HG02610 (cell line): Measurements from ENCODE around the gene SAP130.
A peak's percentile ranks its signal among the peaks of the same experiment; 100 is the strongest.

Experiments used
- ATAC-seq: cut with Tn5 transposase; IDR thresholded peaks from one replicate; pipeline ENCODE4 v1.9.1; 2021; ENCODE audit warnings: mild to moderate bottlenecking, moderate library complexity; ENCODE audit not compliant: unreplicated experiment

The SAP130 gene

GRCh38 chr2:128026448-128027277 is 1.2 kb downstream of the SAP130 start:
- peak; percentile 3 for ATAC-seq

DNA sequence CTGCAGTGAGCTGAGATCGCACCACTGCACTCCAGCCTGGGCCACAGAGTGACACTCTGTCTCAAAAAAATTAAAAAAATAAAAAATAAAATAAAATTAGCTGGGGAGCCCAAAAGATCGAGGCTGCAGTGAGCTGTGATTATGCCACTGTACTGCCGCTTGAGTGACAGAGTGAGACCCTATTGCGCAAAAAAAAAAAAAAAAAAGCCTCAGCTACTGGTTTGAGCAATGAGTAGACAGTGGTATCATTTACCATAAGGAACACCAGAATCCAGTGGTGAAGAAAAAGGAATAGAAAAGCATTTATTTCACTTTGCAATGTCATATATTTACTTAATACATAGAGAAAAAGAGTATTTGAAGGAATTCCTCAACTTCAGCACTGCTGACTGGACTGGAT is 3.0 kb downstream of the SAP130 start:
- ATAC-seq: no peak

DNA sequence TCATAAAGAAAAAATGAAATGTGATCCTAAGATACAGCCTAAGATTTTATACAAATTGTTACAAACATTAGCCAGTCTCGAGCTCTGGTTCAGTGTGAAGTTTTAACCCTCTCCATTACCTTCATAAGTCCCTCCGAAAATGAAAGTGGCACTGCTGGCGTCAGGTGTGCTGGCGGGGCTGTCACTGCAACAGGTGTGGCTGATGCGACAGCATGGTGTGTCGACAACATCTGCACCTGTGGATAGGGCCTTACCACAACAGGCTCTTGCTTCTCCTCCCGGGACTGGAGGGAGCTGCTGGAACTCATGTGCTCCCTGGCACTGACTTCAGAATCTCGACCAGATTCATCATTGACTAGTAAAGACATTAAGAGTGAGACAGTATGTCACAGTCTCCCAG is 10.3 kb downstream of the SAP130 start:
- no peak for ATAC-seq

DNA sequence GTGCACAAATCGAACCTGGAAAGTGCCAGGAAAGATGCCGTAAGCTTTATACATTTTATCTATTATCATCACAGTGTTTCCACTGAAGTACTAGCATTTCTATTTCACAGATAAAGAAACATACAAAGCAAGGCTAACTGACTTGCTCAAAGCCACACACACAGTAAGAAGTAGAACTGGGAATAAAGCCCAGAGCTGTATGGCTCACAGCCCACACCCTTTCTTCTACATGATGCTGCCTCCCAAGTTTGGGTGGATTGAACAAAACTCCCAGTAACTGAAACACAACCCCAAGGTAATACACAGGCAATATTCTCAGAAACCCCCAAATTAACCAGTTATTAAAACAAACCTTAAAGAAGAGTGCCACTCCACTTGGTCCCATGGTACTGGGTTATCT is 11.2 kb downstream of the SAP130 start:
- no peak for ATAC-seq

DNA sequence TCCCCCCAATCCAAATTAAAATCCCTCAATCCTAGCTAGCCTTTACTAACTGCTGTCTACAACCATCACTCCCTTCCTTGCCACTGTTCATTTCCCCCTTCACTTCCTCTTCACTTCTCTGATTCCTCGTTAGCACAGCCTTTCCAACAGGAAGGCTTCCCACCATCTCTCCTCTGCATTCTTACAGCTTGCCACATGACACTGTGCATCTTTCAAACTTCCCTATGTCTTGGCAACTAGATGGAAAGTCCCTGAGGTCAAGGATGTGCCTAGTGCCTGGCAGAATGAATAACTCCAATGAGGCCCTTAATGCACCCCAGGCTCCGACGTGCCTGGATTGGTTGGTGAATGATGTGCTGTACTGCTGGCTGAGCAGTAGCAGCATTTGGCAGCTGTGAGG is 15.2 kb downstream of the SAP130 start:
- no peak for ATAC-seq

DNA sequence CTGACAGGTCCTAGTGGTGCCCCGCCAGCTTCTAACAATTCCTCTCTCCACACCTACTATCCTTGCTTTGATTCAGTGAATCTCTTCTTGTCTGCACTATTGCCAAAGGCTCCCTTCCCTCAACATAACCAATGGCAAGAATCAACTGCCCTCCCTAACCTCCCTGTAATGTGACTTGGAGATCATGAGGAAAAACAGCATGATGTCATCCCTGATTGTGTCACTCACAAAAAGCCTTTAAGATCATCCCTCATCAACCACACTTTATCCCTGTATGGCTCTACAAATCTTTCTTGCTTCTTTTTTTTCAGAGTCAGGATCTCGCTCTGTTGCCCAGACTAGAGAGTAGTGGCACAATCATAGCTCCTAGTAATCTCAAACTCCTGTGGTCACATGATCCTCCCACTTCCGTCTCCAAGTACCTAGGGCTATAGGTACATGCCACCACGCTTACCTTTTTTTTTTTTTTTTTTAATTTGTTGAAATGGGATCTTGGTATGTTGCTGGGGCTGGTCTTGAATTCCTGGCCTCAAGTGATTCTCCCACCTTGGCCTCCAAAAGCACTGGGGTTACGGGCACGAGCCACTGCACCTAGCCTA is 19.7 kb downstream of the SAP130 start:
- no peak for ATAC-seq

DNA sequence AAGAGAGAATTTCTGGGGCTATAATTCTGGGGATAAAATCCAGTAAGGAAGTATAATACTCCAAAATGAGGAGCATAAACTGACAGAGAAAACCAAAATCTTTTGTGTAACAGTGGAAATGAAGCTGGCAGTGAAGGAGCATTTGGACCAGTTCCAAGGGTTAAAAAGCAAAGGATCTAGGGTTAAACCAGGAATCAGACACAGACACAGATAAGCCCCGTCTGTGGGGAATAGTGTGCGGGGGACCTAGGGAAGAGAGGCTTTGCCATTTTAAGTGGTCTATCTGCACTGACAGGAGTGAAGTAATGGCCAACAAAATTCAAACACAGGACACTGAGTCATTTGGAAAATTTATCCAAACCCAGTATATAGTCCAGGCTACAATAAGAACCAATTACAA is 23.4 kb downstream of the SAP130 start:
- ATAC-seq: no peak

DNA sequence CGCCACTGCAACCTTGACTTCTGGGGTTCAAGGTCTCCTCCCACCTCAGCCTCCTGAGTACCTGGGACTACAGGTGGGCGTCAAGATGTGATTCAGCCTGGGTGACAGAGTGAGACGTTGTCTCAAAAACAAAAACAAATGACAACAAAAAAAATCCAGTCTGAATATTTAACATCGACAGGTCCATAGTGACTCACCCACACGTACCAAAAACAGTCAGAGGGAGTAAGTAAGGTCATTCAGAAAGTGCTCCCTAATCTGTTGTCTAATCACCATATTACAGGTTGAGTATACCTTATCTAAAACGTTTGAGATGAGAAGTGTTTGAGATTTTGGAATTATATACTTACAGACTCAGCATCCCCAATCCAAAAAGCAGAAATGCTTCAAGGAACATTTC is 24.4 kb downstream of the SAP130 start:
- ATAC-seq: no peak

DNA sequence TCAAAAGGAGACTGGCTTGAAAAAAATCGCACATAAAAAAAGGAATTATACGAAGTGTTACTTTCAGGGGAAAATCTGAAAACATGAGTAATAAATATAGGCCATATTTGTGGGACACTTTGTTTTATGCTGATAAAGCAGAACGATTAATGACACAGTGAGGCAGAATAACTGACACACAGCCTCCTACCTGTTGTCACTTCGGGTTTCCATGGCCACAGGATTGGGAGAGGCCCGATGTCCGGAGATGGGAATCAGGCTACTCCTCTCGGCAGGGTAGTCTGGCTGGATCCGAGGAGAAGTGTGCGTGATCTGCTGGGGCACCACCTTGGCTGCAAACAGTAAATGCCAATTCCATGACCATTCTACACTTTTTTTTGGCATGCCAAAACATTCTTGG is 31.7 kb downstream of the SAP130 start:
- no peak for ATAC-seq

DNA sequence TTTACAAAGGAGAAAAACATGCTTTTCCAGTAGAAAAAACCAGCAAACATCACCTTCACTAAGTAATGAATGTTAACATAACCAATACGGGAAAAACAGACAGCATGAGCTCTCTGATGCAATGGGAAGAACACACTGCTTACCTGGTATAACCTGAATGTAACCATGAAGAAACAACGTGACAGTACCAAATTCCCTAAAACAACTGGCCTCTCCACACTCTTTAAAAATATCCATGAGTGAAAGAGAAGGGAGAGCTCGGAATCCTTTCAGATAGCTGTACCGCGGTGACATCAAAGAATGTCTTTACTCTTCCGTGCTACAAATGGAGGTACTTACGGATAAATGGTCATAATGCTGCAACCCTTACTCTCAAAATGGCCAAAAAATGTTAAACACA is 32.1 kb downstream of the SAP130 start:
- ATAC-seq: no peak

GRCh38 chr2:127993659-127994058 is 34.2 kb downstream of the SAP130 start:
- ATAC-seq: no peak

DNA sequence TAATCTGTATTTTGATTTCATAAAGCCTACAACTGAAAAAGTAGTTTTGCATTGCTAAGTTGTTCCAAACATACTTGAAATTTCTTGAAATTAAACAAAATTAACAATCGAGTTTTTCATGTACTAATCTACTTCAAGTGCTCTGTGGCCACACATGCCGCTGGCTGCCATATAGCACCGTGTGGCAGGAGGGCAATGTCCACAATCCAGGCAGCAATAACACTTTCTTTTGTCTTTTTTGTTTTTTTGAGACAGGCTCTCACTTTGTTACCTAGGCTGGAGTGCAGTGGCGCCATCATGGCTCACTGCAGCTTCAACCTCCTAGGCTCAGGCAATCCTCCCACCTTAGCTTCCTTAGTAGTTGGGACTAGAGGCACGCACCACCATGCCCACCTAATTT is 36.1 kb downstream of the SAP130 start:
- no peak for ATAC-seq

DNA sequence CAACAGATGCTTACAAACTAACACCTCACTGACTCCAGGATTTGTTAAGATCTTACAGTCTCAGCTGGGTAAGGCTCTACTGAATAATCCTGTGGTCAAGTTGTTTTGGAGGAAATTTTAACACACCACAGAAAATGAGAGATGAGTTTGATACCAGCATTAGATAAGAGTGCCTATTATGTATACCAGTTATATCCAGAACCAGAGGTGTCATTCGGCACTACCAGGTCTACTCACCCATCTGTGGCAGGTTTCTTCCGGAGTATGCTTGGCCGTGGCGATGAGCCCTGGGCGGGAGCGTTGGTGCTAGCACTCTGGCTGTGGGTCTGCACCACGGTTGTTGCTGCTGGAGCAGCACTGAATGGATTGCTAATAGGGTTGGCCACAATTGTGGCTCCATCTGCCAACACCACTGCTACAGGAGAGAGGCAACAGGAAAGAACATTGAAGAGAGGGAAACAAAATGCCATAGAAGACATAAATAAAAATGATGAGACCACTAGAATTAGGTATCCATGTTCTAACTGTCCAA is 41.2 kb downstream of the SAP130 start:
- no peak for ATAC-seq

DNA sequence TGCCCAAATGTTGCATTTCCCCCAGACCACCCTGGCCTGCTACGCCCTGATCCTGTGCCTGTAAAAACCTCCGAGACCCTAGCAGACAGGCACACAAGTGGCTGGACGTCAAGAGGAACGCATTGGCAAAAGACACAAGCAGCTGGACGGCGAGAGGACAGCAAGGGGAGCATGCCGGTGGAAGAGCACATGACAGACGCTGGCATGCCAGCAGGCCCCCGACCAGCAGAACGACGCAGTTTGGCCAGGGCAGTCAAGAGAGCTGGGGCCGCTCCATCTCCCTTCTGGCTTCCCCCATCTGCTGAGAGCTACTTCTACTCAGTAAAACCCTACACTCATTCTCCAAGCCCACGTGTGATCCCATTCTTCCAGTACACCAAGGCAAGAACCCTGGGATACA is 42.1 kb downstream of the SAP130 start:
- no peak for ATAC-seq

DNA sequence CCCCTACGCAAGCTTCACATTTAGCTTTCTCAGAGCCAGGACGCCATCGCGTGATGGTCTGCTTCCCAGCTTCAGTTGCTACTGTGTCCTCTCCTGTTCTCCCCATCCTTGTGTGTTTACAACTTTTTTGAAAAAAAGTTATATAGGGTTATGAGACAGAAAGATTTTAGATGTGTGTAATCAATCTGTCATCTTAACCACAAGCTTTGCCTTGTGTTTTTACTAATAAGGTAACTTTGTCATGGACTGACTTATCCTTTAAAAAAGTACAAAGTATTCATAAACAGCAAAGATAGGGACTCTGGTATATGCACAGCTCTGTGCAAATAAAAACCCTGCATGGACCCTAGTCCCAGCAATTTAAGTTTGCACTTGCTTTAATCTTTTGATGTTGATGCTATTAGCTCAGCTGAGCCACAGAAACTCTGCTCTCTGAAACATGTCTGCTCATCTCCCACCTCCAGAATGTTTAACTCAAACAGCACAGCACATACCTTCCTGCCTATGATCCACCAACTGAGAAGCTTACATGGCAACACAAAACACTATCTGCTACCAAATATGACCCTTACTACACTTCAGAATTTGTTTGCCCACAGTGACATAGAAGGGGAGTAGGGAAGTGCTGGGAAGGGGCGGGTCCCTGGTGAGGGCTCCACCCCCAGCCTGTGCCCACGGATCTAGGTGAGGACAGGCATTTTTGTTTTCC is 42.7 kb downstream of the SAP130 start:
- no peak for ATAC-seq

- ATAC-seq: no peak
Observed at GRCh38 chr2:127984551-127984950, 43.3 kb downstream of the SAP130 start.

DNA sequence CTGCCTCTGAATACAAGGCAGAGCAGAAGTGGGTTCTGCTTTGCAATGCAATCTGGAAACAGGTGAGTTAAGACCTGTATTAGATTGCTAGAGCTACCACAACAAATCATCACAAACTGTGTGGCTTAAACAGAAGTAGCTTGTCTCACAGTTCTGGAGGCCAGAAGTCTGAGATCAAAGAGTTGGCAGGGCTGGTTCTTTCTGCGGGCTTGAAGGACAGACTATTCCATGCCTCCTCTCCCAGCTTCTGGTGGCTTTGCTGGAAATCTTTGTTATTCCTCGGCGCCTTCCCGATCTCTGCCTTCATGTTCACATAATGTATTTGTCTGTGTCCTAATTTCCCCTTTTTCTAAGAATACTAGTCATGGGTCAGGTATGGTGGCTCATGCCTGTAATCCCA is 58.4 kb downstream of the SAP130 start:
- ATAC-seq: no peak

GRCh38 chr2:127968610-127969339 is 59.1 kb downstream of the SAP130 start:
- no peak for ATAC-seq

DNA sequence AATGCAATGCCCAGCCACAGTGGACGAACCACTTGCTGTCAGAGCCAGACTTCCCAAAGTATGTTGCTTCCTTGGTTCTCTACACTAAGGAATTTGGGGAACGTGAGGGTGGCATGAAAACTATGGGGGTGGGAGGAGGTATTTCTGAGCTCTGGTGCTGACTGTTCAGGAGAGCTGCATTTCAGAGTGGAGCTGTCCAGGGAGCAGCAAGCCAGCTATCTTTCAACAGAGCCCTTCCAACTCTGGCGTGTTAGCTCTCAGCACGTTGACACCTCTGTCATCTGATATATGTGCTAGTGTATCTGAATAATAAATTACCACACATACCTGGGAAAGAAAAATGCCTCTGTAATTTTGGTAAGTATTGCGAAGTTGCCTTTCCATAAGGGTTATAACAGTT is 66.1 kb downstream of the SAP130 start:
- ATAC-seq: no peak

DNA sequence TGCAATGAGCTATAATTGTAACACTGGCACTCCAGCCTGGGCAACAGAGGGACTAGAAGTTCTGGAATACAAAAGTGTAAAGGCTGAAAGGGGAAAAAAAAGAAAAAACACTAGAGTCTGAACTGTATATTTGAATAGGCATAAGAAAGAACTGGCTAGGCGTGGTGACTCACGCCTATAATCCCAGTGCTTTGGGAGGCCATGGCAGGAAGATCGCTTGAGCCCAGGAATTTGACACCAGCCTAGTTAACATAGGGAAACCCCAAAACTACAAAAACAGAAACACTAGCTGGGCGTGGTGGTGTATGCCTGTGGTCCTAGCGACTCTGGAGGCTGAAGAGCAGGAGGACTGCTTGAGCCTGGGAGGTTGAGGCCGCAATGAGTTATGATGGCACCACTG is 70.6 kb downstream of the SAP130 start:
- no peak for ATAC-seq

DNA sequence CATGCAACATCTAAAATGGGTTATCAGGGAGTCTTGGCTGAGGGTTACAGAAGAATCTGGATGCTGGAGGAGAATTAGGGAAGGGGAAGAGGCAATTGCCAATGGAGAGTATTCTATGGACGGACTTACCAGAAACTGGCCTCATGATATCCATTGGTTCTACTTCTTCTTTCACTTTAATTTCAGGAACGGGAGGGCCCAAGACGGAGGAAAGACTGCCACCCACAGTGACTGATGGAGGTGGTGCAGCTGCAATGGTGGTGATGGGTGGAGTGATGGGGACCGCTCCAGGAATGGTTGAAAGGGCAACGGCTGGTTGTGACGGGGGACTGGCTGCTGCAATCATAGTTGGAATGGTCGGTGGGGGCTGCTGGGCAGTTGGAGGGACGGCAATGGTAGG is 73.0 kb downstream of the SAP130 start:
- no peak for ATAC-seq
